Superior temporal gyrus (tissue), 1 donor: Measurements from ENCODE around the gene VAV2.

Experiments
- DNase-seq: peaks from one replicate; pipeline ENCODE4 v3.0.0-alpha.2; 2016; ENCODE audit errors: extremely low spot score

Gene VAV2

DNA sequence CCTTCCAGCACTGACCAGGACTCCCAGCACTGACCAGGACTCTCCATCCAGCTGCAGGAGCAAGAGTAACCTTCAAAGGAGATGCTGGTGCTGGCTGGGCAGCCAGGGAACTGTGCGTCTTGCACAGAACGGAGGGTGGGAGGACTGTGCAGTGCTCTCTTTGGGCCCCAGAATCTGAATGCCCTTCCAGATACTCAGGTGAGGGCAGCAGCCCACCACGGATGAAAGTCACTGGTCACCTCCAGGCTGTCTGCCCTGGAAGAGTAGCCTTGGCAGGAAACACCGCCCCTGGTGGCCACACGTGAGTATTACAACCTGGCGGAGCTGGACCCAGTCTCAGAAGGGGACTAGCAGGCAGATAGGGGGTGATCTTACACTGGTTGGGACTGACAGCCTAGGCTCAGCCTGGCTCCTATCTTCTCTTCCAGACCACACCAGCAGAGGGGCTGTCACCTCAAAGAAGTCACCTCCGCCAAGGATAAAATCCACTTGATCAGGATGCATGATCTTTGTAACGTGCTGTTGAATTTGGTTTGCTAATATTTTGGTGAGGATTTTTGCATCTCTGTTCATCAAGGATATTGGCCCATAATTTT, 249.2 kb downstream of the VAV2 start:
- peak; percentile 88 for DNase-seq

GRCh38 chr9:133742251-133742650, 249.9 kb downstream of the VAV2 start:
- no peak for DNase-seq

- no peak for DNase-seq
Observed at GRCh38 chr9:133741716-133742115, 250.4 kb downstream of the VAV2 start.

DNA sequence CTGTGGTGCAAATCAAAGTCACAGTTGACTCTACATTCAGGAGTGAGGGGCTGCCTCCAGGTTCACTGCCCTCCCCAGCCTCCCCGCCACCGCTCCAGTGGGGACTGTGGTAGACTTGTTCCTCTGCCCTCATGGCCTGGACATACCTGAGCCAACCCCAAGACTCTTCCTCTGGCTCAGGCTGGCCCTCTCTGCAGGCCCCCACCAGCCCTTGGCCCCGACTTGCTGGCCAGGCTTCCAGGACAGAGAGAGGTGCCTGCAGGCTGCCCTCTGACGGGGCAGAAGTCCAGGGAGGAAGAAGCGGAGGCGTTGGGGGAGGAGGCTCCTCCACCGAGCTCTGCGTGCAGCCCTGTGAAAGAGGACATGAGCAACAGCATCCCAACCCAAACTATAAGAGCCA, 251.2 kb downstream of the VAV2 start:
- no peak for DNase-seq

DNA sequence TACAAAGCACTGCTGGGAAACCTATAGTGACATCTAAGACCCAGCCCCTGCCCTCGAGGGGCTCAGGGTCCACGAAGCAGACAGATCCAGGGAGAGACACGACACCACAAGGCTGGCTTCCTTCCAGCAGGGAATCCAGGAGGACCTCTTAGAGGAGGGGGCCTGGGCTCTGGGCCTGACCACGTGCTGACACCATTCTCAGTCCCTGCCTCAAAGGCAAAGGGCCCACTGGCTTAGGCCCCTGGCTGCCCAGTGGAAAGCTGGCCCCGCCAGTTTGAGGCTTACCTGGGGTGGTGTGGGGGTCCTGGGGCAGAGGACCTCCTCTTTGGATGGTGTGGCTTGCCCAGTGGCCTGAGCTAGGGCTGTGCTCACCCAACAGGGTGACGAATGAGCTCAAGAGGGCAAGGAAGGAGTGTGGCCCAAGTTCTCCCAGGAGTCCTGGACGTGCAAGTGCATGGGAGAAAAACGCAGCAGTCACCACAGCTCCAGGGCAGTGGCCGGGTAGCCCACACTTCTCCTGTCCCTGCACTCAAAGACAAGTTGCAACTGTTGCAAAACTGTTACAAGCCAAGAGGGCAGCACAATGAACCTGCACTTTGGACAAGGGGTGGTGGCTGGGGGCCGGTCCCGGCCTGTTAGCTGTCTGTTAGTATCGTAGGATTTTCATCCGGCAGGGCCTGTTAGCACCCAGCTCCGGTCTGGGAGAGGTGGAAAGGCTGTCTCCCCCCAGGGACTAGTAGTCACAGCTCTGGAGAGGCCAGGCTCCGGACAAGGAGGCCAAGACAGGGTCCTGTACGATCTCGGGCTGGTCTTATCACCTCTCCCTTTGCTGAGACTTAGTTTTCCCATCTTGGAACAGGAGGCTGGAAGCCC, 252.5 kb downstream of the VAV2 start:
- DNase-seq, result no peak

GRCh38 chr9:133738640-133739225, 253.4 kb downstream of the VAV2 start:
- no peak for DNase-seq

DNA sequence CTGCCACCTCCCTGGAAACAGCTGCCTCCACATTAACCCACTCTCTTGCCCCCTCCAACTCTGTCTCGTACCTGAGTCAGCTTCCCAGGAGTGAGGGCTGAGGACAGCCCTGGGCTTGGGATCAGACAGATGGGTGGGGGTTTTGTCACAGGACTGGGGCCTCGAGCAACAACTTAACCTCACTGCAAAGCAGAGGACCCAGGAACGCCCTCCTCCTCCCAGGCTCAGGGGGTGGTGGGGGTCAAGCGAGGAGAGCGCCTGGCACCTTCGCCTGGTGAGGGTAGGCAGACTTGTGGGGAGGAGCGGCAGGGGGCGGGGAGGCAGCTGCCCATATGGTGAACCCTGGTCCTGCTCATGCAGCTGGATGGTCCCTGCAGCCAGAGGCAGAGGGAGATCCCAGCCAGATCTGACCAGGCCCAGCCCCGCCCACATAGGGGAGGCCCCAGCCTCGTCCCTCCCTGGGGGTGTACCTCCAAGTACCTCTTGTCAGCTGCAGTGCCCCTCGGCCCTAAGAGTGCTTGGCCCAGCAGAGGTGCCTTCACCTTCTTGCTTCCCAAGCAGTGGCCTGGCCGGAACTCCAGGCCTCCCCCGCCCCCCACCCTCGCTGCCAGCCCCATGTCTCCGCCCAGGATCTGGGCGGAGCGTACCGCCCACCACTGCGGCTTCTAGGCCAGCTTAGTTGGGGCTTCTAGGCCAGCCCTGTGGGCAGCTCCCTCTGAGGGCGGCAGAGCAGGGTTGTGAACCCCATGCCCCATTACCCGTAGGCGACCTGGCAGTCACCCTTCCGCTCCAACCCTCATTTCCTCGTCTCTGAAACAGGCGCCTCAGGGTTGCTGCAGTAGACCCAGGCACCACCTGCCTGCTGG, 254.1 kb downstream of the VAV2 start, which contains the start of gene SARDH:
SARDH (minus strand) TSS at position 579 of the 866 bp plus-strand sequence. CDS start 4,179 bp downstream, outside the sequence.
- no peak for DNase-seq

- DNase-seq, result no peak
Observed at GRCh38 chr9:133737071-133737773, 254.9 kb downstream of the VAV2 start.

DNA sequence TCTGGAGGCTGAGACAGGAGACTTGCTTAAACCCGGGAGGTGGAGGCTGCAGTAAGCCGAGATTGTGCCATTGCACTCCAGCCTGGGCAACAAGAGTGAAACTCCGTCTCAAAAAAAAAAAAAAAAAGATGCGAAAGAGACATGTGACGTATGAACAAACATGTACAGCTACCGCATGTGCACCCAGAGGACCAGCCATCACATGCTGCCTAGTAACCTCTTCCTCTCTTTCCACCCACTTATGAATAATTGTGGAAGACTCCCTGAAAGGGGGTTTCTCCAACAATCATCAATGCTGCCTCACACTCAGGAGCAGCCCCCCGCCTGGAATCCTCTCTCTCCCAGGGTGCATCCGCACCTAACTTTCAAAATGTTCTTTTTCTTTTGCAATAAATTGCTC, 256.2 kb downstream of the VAV2 start:
- DNase-seq, result no peak

GRCh38 chr9:133735415-133735775, 256.7 kb downstream of the VAV2 start:
- DNase-seq, result no peak

DNA sequence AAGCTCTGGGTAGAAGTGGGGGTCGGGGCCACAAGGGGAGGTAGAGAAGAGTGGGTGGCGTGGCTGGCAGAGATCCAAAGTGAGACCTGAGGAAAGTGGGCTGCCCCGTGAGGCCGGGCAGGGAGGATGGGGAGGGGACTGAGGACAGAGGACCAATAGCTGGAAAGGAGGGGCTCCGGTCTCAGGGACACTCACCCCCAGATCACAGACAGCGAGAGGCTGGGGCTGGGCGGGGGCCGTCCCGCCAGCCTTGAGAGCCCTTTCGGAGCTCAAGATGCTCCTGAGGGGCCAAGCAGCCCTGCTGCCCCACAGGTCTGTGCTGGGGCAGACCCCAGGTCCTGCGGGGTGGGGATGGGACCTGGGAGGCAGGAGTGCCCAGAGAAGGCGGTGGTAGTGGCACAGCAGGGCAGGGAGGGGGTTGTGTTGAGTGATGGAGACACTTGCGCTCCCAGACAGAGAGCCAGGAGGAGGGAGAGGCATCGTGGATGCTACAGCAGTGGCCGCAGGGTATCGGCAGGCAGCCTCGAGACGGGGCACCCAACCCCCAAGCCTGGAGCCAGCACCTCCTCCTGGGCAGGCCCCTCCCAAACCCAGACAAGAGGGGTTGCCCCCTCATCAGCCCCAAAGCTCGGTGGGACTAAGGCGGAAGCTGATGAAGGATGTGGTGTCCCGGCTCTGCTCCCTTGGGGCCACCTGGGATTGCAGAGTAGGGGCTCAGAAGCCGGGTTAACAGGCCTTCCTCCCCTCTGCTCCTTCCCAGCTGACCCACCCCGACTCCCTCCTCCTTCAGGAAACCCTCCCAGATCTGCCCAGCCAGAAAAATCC, 257.3 kb downstream of the VAV2 start:
- no peak for DNase-seq

GRCh38 chr9:133733796-133734533, 258.2 kb downstream of the VAV2 start:
- DNase-seq, result no peak

DNA sequence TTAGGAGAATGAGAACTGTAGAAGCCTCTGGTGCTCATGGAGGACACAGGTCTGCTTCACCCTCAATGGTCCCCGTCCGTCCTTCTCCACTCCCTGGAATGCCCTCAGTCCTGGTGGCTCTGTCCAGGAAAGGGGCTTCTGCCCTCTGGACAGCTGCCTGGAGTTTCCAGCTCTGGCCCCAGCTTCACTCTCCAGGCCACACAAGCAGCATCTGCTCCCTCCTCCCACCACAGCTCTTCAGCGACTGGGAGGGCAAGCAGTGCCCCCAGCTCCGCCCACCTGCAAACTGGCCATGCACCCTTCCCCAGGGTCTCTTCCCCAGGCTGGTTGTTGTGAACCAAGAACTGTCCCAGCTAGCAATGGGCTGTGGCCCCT, 258.7 kb downstream of the VAV2 start:
- DNase-seq, result no peak

GRCh38 chr9:133732639-133733408, 259.3 kb downstream of the VAV2 start:
- DNase-seq, result no peak

GRCh38 chr9:133731876-133732638, 260.1 kb downstream of the VAV2 start:
- peak; percentile 21 for DNase-seq

DNA sequence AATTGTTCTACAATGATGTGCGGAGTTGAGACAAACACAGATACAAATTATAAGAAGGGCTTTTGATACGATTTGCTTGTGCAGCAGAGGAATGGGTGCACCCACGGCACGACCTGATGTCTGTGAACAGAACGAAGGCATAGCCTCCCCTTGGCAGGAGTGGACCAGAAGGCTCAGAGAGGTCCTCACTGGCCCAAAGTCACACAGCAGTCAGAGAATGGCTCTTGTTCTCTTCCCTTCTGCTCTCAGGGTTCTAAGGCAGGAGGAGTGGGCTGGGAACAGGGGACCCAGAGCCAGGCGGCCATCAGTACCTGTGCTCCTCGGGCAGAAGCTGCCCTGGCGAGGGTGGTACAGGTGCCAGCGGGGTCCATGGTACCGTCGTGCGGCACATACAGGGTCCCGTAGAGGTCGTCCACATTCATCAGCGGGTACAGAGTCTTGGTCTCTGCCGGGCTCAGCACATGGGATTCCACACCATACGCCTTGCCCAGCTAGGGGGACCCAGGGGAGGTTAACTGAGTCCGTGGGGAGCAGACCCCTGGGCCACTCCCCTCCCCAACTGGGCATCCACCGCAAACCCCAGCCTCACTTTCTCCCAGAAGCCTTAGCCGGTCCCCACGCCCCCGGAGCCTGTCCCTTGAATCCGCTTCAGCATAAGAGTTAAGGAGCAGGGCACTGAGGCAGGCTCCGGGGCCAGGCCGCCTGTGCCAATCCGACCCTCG, 261.0 kb downstream of the VAV2 start:
- no peak for DNase-seq

DNA sequence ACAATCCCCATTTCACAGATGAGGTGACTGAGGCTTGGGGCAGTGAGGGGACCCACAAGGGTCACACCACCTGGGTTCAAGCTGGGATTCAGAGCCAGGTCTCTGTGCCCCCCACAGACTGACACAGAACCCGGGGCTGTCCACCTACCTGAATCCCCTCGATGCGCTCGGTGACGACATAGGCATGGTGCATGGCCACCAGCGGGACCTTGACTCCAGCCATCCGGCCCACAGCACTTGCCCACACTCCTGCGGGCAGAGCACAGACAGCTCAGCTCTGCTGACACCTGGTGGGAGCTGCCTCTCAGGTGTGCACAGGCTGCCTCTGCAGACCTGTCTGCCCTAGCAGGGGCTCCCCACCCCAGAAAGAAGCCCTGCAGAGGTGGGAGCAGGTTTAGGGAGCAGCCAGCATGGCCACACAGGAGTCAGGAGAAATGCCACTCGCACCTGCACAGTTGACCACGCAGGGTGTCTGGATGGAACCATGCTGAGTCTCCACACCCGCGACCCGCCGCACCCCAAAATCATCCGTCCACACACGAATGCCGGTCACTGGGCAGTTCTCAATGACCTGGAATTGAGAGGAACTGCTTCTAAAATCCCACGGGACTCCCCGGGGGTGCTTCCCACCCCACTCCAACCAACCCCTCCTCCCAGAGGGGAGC, 262.4 kb downstream of the VAV2 start:
- DNase-seq, result no peak
